VCaP (cell line): Measurements from ENCODE around the gene NCOA1.

ENCODE experiments used
- H3K27ac ChIP-seq: fragments of 450-650 bp; 2 replicates; pipeline ENCODE4 v1.5.1; 2017
- CTCF ChIP-seq: fragments of 450-650 bp; conservative IDR thresholded peaks from 2 replicates; pipeline ENCODE4 v1.5.1; 2017; ENCODE audit warnings: mild to moderate bottlenecking, moderate library complexity

Gene NCOA1

GRCh38 chr2:24650997-24651642, 160.1 kb downstream of the NCOA1 start:
- TF ChIP-seq CTCF: no peak
- H3K27ac ChIP-seq: no peak overlapping the region

GRCh38 chr2:24651643-24652003, 160.6 kb downstream of the NCOA1 start:
- TF ChIP-seq CTCF: no peak
- H3K27ac ChIP-seq: no peak overlapping the region

GRCh38 chr2:24652265-24653182, 161.5 kb downstream of the NCOA1 start:
- no peak for TF ChIP-seq CTCF
- H3K27ac ChIP-seq: no peak overlapping the region

- no peak for TF ChIP-seq CTCF
- no peak overlapping the region for H3K27ac ChIP-seq
Observed at GRCh38 chr2:24657818-24658217, 166.8 kb downstream of the NCOA1 start.

GRCh38 chr2:24658531-24659202, 167.6 kb downstream of the NCOA1 start:
- no peak overlapping the region for H3K27ac ChIP-seq
- no peak for TF ChIP-seq CTCF

- H3K27ac ChIP-seq: no peak overlapping the region
Observed at GRCh38 chr2:24659862-24660261, 168.8 kb downstream of the NCOA1 start.

More at GRCh38 chr2:24659862-24660261, 168.8 kb downstream of the NCOA1 start:
- TF ChIP-seq CTCF: no peak
